ENCODE results near the gene ADGRE3.
"Not testable (repeated sequence)": the region's sequence is repeated elsewhere in the genome, so short reads cannot be mapped to it uniquely, and the experiment has no call there.

Gene ADGRE3

DNA sequence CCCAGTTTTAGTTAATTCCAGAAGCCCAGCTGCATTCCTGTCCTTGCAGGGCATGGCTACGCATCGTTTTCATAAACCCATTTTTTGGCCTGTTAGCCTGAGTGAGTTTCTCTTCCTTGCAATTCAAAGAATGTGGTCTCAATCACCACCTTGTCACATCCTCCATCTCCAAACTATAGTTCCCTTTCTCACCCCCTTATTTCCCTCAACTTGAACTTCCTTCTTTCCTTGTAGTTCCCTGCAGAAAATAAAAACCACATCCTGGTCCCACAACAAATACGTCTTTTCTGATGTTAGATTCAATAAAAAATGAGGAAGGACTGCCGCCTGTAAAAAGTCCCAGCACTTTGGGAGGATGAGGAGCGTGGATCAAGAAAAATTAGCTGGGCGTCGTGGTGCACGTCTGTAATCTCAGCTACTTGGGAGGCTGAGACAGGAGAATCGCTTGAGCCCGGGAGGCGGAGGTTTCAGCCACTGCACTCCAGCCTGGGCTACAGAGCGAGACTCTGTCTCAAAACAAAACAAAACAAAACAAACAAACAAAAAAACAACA, 13.2 kb downstream of the ADGRE3 start:
- no peak for DNase-seq

DNA sequence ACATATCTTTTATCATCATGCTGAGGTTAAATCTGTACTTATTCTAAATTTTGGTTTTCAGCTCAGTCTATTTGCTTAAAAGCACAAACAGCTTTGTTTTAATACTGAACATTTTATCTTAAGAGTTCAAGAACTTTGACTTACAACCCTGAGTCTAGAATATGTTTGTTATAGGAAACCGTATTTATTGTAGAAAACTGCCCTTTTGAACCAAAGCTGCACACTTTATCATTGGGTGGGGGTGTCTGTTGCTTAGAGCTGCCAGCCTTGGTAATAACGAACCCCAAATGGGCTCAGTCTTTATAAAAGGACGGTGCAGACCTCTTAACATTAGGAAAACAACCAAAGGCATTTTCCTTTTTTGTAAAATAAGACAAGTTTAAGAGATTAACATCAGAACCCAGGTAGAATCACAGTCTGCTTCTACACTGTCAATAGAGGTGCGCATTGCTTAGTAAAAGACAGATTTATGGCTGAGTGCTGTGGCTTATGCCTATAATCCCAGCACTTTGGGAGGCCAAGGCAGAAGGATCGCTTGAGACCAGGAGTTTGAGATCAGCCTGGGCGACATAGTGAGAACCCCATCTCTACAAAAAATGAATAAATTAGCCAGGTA, 14.7 kb downstream of the ADGRE3 start:
- no peak for DNase-seq

DNA sequence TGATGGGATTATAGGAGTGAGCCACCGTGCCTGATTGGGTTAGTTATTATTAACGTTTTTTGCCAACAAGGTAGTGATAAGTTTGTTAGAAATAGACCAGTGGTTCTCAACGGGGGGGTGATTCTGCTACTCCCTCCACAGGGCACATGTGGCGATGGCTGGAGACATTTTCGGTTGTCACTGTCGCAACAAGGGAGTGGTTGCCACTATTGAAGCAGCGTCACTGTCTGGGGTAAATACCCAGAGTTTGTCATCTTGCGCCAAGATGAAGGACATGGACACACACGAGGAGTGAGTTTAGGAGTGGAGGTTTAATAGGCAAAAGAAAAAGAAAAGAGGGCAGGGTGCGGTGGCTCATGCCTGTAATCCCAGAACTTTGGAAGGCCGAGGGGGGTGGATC, 18.9 kb downstream of the ADGRE3 start:
- DNase-seq, result no peak

DNA sequence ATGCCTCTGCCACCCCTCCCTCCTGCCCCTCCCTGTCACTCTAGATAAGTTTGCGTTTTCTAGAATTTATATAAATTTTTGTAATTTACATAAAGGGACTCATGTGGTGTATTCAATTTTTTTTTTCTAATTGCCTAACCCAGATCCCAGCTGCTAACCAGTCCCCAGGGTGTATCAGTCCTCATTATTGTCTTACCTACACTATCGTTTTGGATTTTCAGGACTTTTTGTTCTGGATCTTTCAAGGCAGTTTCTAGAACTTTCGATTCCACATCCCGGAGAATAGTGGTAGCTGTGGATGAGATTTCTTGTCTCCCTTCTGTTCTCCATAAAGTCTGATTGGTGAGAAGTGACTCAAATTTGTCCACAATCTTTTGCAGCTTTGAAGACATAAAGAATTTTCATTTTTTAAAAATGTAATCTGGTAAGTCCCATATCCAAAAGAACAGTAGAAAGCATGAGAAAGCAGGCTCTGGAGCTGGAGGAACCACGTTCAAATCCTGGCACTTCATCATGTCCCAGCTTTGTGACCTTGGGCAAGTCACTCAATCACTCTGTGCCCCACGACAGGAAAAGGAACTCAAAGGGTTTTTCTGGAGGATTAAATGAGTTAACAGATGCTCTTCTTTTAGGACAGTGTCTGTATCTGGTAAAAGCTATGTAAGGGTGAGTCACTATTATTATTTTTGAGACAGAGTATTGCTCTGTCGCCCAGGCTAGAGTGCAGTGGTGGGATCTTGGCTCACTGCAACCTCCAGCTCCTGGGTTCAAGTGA, 19.7 kb downstream of the ADGRE3 start:
- no peak for DNase-seq

DNA sequence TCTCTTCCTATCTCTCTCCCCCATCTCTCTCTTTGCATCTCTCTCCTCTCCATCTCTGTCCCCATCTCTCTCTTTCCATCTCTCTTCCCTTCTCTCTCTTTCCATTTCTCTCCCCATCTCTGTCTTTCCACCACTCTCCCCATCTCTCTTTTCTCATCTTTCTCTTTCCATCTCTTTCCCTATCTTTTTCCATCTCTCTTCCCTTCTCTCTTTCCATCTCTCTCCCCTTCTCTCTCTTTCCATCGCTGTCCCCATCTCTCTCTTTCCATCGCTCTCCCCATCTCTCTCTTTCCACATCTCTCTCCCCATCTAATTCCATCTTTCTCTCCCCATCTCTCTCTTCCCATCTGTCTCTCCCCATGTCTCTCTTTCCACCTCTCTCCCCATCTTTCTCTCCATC, 24.5 kb downstream of the ADGRE3 start:
- DNase-seq, result no peak

DNA sequence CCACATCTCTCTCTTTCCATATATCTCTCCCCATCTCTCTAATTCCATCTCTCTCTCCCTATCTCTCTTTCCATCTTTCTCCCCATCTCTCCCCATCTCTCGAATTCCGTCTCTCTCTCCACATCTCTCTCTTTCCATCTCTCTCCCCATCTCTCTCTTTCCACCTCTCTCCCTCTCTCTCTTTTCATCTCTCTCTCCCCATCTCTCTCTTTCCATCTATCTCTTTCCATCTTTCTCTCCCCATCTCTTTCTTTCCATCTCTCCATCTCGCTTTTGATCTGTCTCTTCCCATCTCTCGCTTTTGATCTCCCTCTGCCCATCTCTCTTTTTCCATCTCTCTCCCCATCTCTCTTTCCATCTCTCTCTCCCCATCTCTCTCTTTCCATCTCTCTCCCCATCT, 25.6 kb downstream of the ADGRE3 start:
- DNase-seq, result no peak

DNA sequence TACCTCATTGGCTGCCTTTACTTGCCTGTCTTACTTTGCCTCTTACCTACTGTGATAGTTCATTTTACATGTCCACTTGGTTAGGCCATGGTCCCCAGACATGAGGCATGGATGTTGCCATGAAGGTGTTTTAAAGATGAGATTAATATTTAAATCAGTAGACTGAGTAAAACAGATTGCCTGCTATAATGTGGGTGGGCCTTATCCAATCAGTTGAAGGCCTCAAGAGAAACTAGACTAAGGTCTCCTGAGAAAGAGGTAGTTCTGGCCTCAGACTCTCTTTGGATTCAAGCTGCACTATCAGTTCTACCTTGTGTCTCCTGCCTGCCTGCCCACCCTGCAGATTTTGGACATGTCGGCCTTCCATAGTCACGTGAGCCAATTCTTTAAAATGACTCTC, 26.1 kb downstream of the ADGRE3 start:
- no peak for DNase-seq

DNA sequence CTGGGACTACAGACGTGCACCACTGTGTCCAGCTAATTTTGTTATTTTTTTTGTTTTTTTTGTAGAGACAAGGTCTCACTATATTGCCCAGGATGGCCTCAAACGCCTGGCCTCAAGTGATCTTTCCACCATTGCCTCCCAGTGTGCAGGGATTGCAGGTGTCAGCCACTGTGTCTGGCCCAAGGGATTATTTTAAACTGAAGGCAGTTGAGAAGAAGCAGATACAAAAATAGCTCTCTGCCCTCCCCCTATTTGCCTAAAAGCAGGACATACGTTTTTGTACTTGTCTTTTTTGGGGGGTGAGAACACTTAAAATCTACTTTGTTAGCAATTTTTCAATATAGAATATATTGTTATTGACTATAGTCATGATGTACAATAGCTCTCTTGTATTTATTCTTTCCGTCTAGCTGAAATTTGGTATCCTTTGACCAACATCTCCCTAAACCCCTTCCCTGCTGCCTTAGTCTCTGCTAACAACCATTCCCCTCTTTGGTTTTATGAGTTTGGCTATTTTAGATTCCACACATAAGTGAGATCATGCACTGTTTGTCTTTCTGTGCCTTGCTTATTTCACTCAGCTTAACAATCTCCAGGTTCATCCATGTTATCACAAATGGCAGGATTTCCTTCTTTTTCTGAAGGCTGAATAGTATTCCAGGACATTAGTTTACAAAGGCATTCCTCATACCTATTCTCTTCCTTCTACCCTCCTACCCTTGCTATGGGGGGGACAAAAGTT, 34.9 kb downstream of the ADGRE3 start:
- no peak for DNase-seq

DNA sequence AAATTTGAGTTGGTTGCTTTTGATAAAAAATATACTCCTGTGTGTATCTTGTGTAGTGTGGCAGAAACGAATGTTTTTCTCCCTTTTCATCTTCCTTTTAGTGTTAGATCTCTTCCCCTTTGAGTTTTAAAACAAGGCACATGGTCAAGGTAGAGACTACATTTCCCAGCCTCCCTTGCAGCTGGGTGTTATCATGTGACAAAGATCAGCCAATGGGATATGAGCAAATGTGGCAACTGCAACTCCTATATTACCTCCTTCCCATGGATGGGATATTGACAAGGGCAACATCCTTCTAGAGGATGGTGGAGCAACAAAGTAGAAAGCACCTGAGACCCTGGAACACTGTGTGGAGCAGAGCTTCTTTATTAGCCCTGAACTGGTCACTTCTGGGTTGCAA, 42.4 kb downstream of the ADGRE3 start:
- peak; percentile 2 for DNase-seq

DNA sequence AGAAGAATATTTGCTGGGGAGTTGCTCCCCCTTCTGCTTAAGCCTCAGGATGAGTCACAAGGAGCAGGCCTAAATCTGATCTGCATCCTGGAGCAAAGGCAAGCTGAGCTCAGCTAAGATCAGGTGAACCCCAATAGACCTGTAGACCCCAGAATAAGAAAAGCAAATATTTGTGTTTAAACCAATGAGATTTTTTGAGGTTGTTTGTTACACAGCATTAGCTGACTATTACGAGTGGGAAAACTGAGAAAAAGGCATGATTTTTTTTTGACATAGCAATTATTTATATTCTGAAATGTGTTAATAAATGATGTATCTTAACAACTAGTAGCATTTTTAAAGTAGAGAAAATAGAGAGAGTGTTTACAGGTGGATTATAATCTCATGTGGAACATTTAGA, 45.1 kb downstream of the ADGRE3 start:
- no peak for DNase-seq

DNA sequence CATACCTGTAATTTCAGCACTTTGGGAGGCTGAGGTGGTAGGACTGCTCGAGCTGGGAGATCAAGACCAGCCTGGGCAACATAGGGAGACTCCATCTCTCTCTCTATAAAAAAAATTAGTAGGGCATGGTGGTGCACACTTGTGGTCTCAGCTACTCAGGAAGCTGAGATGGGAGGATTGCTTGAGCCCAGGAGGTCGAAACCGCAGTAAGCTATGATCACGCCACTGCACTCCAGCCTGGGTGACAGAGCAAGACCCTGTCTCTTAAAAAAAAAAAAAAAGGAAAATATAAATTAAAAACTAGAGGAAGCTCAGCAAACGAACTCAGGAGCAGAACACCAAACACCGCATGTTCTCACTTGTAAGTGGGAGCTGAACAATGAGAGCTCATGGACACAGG, 50.2 kb downstream of the ADGRE3 start:
- not testable (repeated sequence) for DNase-seq

DNA sequence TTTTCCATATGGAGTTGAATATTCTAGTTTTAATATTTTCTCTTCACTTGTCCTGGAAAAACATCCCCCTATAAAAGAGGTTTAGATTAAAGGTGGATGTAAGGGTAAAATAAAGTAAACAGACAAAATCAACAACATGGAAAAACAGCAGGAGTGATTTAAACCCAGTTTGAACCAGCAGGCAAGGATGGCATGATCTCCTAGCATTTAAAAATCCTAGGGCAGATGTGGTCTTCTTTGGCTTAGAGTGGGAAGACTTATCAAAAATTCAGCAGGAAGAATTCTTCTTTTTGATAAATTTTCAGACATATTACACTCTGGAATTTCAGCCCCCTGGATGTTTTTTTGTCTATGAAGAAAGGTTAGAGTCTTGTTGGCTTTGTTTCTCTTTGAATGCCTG, 55.2 kb downstream of the ADGRE3 start:
- DNase-seq, result no peak

DNA sequence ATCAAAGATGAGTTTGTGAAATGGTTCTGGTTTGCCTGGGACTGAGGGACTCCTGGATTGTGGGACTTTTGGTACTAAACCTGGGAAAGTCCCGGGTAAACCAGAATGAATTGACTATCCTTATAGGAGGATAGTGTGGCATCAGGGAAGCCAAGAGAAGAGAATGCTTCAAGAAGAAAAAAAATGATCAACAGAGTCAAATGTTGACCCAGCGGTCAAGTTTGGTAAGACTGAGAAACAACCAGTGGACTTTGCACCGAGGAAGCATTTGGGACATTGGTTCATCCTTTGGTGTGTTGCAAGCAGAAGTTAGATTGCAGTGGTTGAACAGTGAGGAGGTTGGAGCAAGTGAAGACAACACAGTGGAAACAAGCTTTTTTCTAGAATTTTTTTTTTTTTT, 58.2 kb downstream of the ADGRE3 start:
- DNase-seq, result no peak

DNA sequence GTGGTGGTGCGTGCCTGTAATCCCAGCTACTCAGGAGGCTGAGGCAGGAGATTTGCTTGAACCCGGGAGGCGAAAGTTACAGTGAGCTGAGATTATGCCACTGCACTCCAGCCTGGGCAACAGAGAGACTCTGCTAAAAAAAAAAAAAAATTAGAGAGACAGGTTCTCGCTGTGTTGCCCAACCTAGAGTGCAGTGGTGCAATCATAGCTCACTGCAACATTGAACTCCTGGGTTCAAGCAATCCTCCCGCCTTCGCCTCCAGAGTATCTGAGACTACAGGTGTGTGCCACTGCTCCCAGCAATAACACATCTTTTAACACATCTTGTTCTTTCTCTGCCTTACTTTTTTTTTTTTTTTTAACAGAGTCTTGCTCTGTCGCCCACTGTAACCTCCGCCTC, 59.0 kb downstream of the ADGRE3 start:
- DNase-seq, result no peak

DNA sequence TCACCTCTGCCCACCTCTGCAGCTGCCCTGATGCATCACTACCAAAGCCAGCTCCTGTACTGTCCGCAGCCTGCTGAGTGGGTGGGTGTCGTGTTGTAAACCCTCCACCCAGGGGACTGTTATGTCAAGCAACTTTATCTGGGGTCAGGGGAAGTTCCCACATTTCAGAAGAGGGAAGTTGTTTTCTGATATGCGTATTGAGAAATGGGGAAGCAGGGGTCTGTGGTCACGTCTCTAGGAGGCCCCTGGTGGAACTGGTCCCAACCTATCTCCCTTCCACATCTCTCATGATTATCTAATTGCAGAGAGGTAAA, 60.6 kb downstream of the ADGRE3 start:
- no peak for DNase-seq

DNA sequence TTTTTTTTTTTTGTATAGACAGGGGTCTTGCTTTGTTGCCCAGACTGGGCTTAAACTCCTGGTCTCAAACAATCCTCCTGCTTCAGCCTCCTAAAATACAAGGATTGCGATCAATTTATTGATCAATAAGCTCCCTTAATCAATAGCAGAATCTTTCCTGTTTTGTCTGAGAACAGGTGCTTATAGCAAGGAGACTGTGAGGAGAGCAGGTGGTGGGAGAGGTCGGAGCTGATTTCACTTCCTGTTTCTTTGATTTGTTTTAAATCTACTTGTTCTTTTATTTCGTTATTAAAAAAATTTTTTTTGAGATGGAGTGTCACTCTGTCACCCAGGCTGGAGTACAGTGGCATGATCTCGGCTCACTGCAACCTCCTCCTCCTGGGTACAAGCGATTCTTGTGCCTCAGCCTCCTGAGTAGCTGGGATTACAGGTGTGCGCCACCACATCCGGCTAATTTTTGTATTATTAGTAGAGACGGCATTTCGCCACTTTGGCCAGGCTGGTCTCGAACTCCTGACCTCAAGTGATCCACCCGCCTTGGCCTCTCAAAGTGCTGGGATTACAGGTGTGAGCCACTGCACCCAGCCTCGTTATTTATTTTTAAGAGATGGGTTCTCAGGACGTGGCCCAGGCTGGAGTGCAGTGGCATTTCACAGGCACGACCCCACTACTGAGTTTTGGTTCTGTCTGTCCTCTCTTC, 61.1 kb downstream of the ADGRE3 start:
- DNase-seq, result not testable (repeated sequence)

DNA sequence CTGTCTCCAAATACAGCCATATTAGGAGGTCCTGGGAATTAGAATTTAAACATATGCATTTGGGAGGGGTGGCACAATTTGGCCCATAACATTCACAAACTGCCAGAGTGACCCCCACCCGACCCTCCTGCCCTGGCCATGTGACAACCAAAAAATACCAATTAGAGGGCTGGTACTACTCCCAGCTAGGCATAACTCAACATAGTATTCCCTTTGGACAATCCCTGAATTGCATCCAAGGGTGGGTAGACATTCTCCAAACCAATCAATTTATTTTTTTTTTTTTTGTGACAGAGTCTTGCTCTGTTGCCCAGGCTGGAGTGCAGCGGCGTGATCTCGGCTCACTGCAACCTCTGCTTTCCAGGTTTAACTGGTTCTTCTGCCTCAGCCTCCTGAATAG, 62.0 kb downstream of the ADGRE3 start:
- DNase-seq, result no peak

DNA sequence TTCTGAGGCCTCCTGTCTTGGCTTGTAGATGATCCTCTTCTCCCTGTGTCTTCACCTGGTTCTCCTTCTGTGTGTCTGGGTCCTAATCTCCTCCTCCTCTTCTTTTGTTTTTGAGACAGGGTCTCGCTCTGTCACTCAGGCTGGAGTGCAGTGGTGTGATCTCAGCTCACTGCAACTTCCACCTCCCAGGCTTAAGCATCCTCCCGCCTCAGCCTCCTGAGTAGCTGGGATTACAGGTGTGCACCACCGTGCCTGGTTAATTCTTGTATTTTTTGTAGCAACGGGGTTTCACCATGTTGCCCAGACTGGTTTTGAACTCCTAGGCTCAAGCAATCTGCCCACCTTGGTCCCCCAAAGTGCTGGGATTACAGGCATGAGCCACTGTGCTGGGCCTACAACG, 62.4 kb downstream of the ADGRE3 start:
- not testable (repeated sequence) for DNase-seq

DNA sequence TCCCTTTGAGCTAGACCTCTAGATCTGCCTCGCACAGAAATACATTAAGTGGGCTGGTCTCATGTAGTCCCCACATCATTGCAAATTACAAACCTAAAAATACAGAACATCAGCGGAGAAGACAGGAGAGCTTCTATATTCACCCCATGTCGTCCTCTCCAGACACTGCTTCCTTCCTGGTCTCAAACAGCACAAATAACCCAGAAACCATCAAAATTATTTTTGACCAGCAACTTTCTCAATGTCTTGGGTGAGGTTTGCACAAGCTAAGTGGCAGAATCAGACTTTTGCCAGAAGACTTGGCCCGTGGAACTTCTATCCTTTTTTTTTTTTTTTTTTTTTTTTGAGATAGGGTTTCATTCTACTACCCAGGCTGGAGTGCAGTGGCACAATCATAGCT, 63.6 kb downstream of the ADGRE3 start:
- no peak for DNase-seq

DNA sequence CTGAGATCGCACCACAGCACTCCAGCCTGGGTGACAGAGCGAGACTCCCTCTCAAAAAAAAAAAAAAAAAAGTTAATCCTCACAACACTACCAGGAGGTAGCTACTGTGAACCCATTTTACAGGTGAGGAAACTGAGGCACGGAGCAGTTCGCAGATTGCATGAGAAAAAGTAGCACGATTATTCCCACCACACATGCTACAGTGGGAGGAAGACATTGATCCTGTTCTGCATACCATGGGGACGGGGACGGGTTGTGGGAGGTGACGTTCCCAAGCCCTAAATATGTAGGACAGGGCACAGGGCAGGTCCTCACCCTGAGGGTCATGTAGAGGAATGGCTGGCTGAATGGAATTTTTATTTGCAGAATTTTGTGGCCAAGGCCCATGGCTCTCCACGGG, 68.0 kb downstream of the ADGRE3 start:
- DNase-seq, result no peak

DNA sequence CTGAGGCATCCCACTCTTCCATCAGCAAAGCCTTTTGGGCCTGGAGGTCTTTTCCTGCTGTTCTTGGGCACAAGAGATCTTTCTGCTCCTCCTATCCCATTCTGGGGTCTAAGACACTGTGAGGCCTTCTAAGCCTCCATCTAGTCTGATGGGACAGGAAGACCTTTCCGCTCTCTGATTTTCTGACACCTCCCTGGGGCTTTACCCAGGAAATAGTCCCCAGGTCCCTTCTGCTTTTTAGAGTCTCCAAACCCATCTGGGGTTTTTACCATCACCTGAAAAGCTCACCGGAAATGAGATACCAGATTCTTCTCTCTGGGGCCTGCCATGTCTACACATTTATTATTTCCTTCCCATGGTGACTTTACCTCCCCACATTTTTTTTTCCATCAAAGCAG, 70.7 kb downstream of the ADGRE3 start:
- peak; percentile 3 for DNase-seq

DNA sequence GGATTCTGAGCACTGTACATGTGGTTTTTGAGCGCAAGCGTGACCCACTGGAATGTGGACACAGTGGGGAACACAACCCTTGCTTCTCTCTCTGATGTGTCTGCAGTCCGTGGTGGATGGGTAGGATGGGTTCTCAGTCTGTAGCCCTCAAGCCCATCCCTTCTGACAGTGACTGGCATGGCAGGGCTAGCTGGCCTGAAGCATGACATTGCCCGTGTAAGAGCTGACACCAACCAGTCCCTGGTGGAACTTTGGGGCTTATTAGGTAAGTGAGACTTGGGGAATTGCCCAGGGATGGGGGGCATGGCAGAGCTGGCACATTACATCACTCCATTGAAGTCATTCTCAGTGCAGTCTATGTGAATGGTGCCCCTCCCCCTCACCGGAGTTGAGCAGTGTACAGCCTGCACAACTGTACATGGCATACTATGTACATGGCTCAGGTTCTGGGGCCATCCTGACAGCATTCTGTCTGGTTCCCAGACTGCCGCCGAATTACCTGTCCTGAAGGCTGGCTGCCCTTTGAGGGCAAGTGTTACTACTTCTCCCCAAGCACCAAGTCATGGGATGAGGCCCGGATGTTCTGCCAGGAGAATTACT, 75.0 kb downstream of the ADGRE3 start:
- DNase-seq, result no peak

DNA sequence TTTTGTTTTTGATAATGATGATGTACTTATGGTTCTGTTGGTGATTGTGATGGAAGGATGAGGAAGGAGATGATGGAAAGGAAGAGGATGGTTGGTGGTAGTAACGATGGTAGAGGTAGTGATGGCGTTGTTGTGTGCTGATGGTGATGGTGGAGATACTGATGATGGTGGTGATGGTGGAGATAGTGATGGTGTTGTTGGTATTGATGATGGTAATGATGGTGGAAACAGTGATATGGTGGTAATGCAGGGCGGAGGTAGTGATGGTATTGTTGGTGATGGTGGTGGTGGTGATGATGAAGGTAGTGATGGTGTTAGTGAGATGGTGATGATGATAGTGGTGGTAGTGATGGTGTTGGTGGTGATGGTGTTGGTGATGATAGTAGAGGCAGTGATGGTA, 79.1 kb downstream of the ADGRE3 start:
- DNase-seq, result no peak

Measured in central memory CD4-positive, alpha-beta T cell (primary cell).